ENCODE data around the gene SLC33A1. TPM values are rescaled to one million over a fixed set of nuclear protein-coding genes. Genes with fewer than 3 reads are reported as not detected.
"Not testable (repeated sequence)": the region's sequence is repeated elsewhere in the genome, so short reads cannot be mapped to it uniquely, and the experiment has no call there.

The SLC33A1 gene
- total RNA-seq, 1 experiment from 2014 or later, result 23.3 TPM

- Histone ChIP-seq H3K36me3 (ENCODE audit: control insufficient read depth in 1 of 2, insufficient read depth in 2 of 2, low read length in 2 of 2) (no peaks in the 10 kb centered on the region), H3K27me3 (ENCODE audit: insufficient read depth, low read length) (no peaks in the 10 kb centered on the region), H4K20me1 (ENCODE audit: insufficient read depth) (0 out of 2 replicates have a peak, but pooled peaks cover 8% of the 10 kb centered on the region), H3K4me2 (ENCODE audit: low read length) (no peak overlapping the region), H3K79me2 (ENCODE audit: insufficient read depth, low read length) (no peaks in the 10 kb centered on the region; the same call in none of the 2 replicates), H3K9ac (ENCODE audit: low read length) (no peak overlapping the region), H3K27ac (ENCODE audit: low read depth, low read length) (no peak overlapping the region), H3K9me3 (ENCODE audit: control insufficient read depth in 1 of 2, insufficient read depth in 1 of 2, low read depth in 1 of 2, low read length in 2 of 2) (no peaks in the 10 kb centered on the region), H2AFZ (ENCODE audit: low read depth, low read length, poor library complexity, severe bottlenecking) (no peak overlapping the region), H3K4me3 (replicated peaks in 1 of 2; ENCODE audit: low read depth in 1 of 2, low read length in 2 of 2) (no peak overlapping the region), H3K4me1 (ENCODE audit: control insufficient read depth in 1 of 2, insufficient read depth in 2 of 2, low read length in 2 of 2) (no peaks in the 10 kb centered on the region), H3K9me2 (ENCODE audit: insufficient read depth) (no peaks in the 10 kb centered on the region)
- intact Hi-C loops (cut with micrococcal nuclease), result no loop called here
- ATAC-seq, result no peak
- TF ChIP-seq ATF3 (IDR thresholded peaks at IDR 0.05), result no peak
- no peak for TF ChIP-seq ZBTB33 (IDR thresholded peaks at IDR 0.05; ENCODE audit: extremely low read depth, insufficient replicate concordance, low read length)
- no peak for TF ChIP-seq SIN3A (IDR thresholded peaks at IDR 0.05; ENCODE audit: low read depth)
- TF ChIP-seq EZH2phosphoT487 (IDR thresholded peaks at IDR 0.05; ENCODE audit: borderline replicate concordance), result no peak
- no peak for TF ChIP-seq JUND (IDR thresholded peaks at IDR 0.05)
- no peak for TF ChIP-seq EZH2 (IDR thresholded peaks at IDR 0.05)
- TF ChIP-seq FOSL1 (IDR thresholded peaks at IDR 0.05; ENCODE audit: low read depth), result no peak
- TF ChIP-seq SP1 (IDR thresholded peaks at IDR 0.05; ENCODE audit: low read depth), result no peak
- no peak for TF ChIP-seq POLR2AphosphoS5 (IDR thresholded peaks at IDR 0.05; ENCODE audit: low read depth, low read length)
- TF ChIP-seq CEBPB (IDR thresholded peaks at IDR 0.05; ENCODE audit: low read depth), result no peak
- TF ChIP-seq RAD21 (IDR thresholded peaks at IDR 0.05; ENCODE audit: low read depth), result no peak
- no peak for TF ChIP-seq CBX3 (IDR thresholded peaks at IDR 0.05; ENCODE audit: low read depth)
- TF ChIP-seq ELF1 (IDR thresholded peaks at IDR 0.05; ENCODE audit: borderline replicate concordance, low read depth), result no peak
- no peak for TF ChIP-seq POLR2A (IDR thresholded peaks at IDR 0.05; ENCODE audit: borderline replicate concordance, extremely low read depth, insufficient read depth, insufficient read length)
- TF ChIP-seq REST (IDR thresholded peaks at IDR 0.05; ENCODE audit: low read depth), result no peak
- no TSS peak for BruUV-seq (replicated peaks)
- ChIA-PET POLR2A (no interaction called here), RAD21 (ENCODE audit: low non-redundant PET in 1 of 2, low total read pairs in 2 of 2, uncharacterized antibody in 2 of 2, unreplicated experiment in 2 of 2) (no interaction called here), CTCF (interaction anchor here (1.6 kb wide), 1 partner anchor 29 kb away, joined by 6 read pairs; the partner anchor contains the start of gene C3orf33)
- no peak for DNase-seq (ENCODE audit: low read depth, low spot score)
Observed at GRCh38 chr3:155835341-155836071, 18.7 kb downstream of the SLC33A1 start.

- intact Hi-C loops (cut with micrococcal nuclease); H3K36me3 ChIP-seq (ENCODE audit: control insufficient read depth in 1 of 2, insufficient read depth in 2 of 2, low read length in 2 of 2); H2AFZ ChIP-seq (ENCODE audit: low read depth, low read length, poor library complexity, severe bottlenecking); H3K27me3 ChIP-seq (ENCODE audit: insufficient read depth, low read length); POLR2A ChIA-PET; H3K4me3 ChIP-seq (replicated peaks in 1 of 2; ENCODE audit: low read depth in 1 of 2, low read length in 2 of 2); DNase-seq (ENCODE audit: low read depth, low spot score); H4K20me1 ChIP-seq (ENCODE audit: insufficient read depth); CTCF ChIA-PET; H3K4me1 ChIP-seq (ENCODE audit: control insufficient read depth in 1 of 2, insufficient read depth in 2 of 2, low read length in 2 of 2); ATAC-seq; H3K79me2 ChIP-seq (ENCODE audit: insufficient read depth, low read length); H3K27ac ChIP-seq (ENCODE audit: low read depth, low read length); H3K9ac ChIP-seq (ENCODE audit: low read length); H3K9me2 ChIP-seq (ENCODE audit: insufficient read depth); BruUV-seq (replicated peaks); H3K9me3 ChIP-seq (ENCODE audit: control insufficient read depth in 1 of 2, insufficient read depth in 1 of 2, low read depth in 1 of 2, low read length in 2 of 2); RAD21 ChIA-PET (ENCODE audit: low non-redundant PET in 1 of 2, low total read pairs in 2 of 2, uncharacterized antibody in 2 of 2, unreplicated experiment in 2 of 2); H3K4me2 ChIP-seq (ENCODE audit: low read length): not testable (repeated sequence)
Observed at GRCh38 chr3:155828490-155829098, 25.6 kb downstream of the SLC33A1 start.

Data from HCT116 (cell line).